ENCODE data around the gene NBEAL2.

The NBEAL2 gene

GRCh38 chr3:46978985-46979944 lies at the start of gene NBEAL2:
Gene NBEAL2 (plus strand): TSS chr3:46979666. CDS start chr3:46979862, 196 bp downstream.
- TF ChIP-seq CTCF (IDR thresholded peaks at IDR 0.05; ENCODE audit: insufficient read depth, low read depth, low read length, missing control alignments): no peak
- peak; percentile 98 for DNase-seq (ENCODE audit: low read depth)

GRCh38 chr3:46930166-46930944 lies 49.1 kb upstream of the NBEAL2 start:
- no peak for TF ChIP-seq CTCF (IDR thresholded peaks at IDR 0.05; ENCODE audit: insufficient read depth, low read depth, low read length, missing control alignments)
- no peak overlapping the region for H3K4me3 ChIP-seq (ENCODE audit: low read depth, low read length)
- DNase-seq (ENCODE audit: low read depth): peak; percentile 50

More at GRCh38 chr3:46978985-46979944, at the start of gene NBEAL2:
- H3K4me3 ChIP-seq (ENCODE audit: low read depth, low read length): peak within 1 kb of the TSS; percentile 80

- peak; percentile 68 for DNase-seq (ENCODE audit: low read depth)
- no peak for TF ChIP-seq CTCF (IDR thresholded peaks at IDR 0.05; ENCODE audit: insufficient read depth, low read depth, low read length, missing control alignments)
These were observed 48.5 kb upstream of the NBEAL2 start for GRCh38 chr3:46930945-46931403.

GRCh38 chr3:46931631-46932331 lies 47.7 kb upstream of the NBEAL2 start:
- peak; percentile 79 for DNase-seq (ENCODE audit: low read depth)
- no peak for TF ChIP-seq CTCF (IDR thresholded peaks at IDR 0.05; ENCODE audit: insufficient read depth, low read depth, low read length, missing control alignments)
- peak overlapping the region; percentile 4 for H3K4me3 ChIP-seq (ENCODE audit: low read depth, low read length)

More at GRCh38 chr3:46930945-46931403, 48.5 kb upstream of the NBEAL2 start:
- no peak overlapping the region; the same call in 1 of the 2 replicates for H3K4me3 ChIP-seq (ENCODE audit: low read depth, low read length)

GRCh38 chr3:46932455-46933225 lies 46.8 kb upstream of the NBEAL2 start:
- no peak for DNase-seq (ENCODE audit: low read depth)
- no peak overlapping the region for H3K4me3 ChIP-seq (ENCODE audit: low read depth, low read length)
- TF ChIP-seq CTCF (IDR thresholded peaks at IDR 0.05; ENCODE audit: insufficient read depth, low read depth, low read length, missing control alignments): no peak

- H3K4me3 ChIP-seq (ENCODE audit: low read depth, low read length): no peak overlapping the region
- DNase-seq (ENCODE audit: low read depth): no peak
- TF ChIP-seq CTCF (IDR thresholded peaks at IDR 0.05; ENCODE audit: insufficient read depth, low read depth, low read length, missing control alignments): no peak
These were observed 46.2 kb upstream of the NBEAL2 start for GRCh38 chr3:46933261-46933660.

All from GM12865 (cell line).